T47D (cell line): ENCODE measurements around the gene KIR2DL3.
"Not testable (repeated sequence)": the region's sequence is repeated elsewhere in the genome, so short reads cannot be mapped to it uniquely, and the experiment has no call there.

ENCODE experiments used
- DNase-seq, 2 experiments: peaks; one replicate each; pipeline versions ENCODE4 v3.0.0 to v3.0.0-alpha.2; 2011 to 2012; ENCODE audit warnings: low read depth in 1 of 2, low spot score in 1 of 2
- JUND ChIP-seq: IDR thresholded peaks from 2 replicates; pipeline ENCODE4 v1.6.1; 2012; ENCODE audit warnings: low read depth
- in situ Hi-C: cut with HindIII; loops from 2 replicates; pipeline ENCODE4 v1.10.0; 2016; ENCODE audit warnings: low sequenced_read_pairs, low pct_unique_long_range_greater_than_20kb

KIR2DL3 gene

GRCh38 chr19:54738306-54738705, at the start of gene KIR2DL3:
Gene KIR2DL3 (plus strand): TSS chr19:54738513. CDS start chr19:54738546, 33 bp downstream.
- DNase-seq, in situ Hi-C loops: not testable (repeated sequence)

- in situ Hi-C loops = no loop called here
- no peak for TF ChIP-seq JUND
- DNase-seq = no peak
Observed at GRCh38 chr19:54691582-54692297, 46.6 kb upstream of the KIR2DL3 start.

GRCh38 chr19:54692298-54692615, 46.1 kb upstream of the KIR2DL3 start:
- no peak for DNase-seq
- TF ChIP-seq JUND = no peak
- in situ Hi-C loops = no loop called here

- in situ Hi-C loops = no loop called here
- no peak for TF ChIP-seq JUND
- DNase-seq = no peak
Observed at GRCh38 chr19:54694648-54695047, 43.7 kb upstream of the KIR2DL3 start.

- DNase-seq = no peak
- no peak for TF ChIP-seq JUND
- in situ Hi-C loops = no loop called here
Observed at GRCh38 chr19:54696117-54696548, 42.2 kb upstream of the KIR2DL3 start.

GRCh38 chr19:54696766-54697165, 41.5 kb upstream of the KIR2DL3 start:
- no peak for TF ChIP-seq JUND
- DNase-seq = no peak
- in situ Hi-C loops = no loop called here

- DNase-seq, in situ Hi-C loops: not testable (repeated sequence)
Observed at GRCh38 chr19:54697716-54698115, 40.6 kb upstream of the KIR2DL3 start.

- TF ChIP-seq JUND = no peak
- in situ Hi-C loops = no loop called here
- no peak for DNase-seq
Observed at GRCh38 chr19:54704928-54705327, 33.4 kb upstream of the KIR2DL3 start.

- DNase-seq = no peak
- TF ChIP-seq JUND = no peak
- in situ Hi-C loops = no loop called here
Observed at GRCh38 chr19:54707962-54708361, 30.4 kb upstream of the KIR2DL3 start.

GRCh38 chr19:54708781-54709180, 29.5 kb upstream of the KIR2DL3 start:
- in situ Hi-C loops = no loop called here
- no peak for DNase-seq
- TF ChIP-seq JUND = no peak

GRCh38 chr19:54709212-54709948, 28.9 kb upstream of the KIR2DL3 start:
- DNase-seq = no peak
- in situ Hi-C loops = no loop called here
- TF ChIP-seq JUND = no peak

GRCh38 chr19:54709956-54710355, 28.4 kb upstream of the KIR2DL3 start:
- in situ Hi-C loops, DNase-seq: not testable (repeated sequence)

GRCh38 chr19:54724142-54724541, 14.2 kb upstream of the KIR2DL3 start, which contains the start of gene KIR3DL3:
Gene KIR3DL3 (plus strand): TSS chr19:54724442. CDS start chr19:54724497, 55 bp downstream.
- in situ Hi-C loops = no loop called here
- no peak for TF ChIP-seq JUND
- DNase-seq = no peak

GRCh38 chr19:54724644-54725043, 13.7 kb upstream of the KIR2DL3 start:
- no peak for DNase-seq
- TF ChIP-seq JUND = no peak

More at GRCh38 chr19:54724644-54725043, 13.7 kb upstream of the KIR2DL3 start:
- in situ Hi-C loops = no loop called here
